ENCODE data around the gene BORA. TPM values are rescaled to one million over a fixed set of nuclear protein-coding genes. Genes with fewer than 3 reads are reported as not detected.
A peak's percentile ranks its signal among the peaks of the same experiment; 100 is the strongest.
"Not testable (repeated sequence)": the region's sequence is repeated elsewhere in the genome, so short reads cannot be mapped to it uniquely, and the experiment has no call there.

The BORA gene
- total RNA-seq, 4 donors from 2014 or later: 0.78 to 3.3 (median 1.9) TPM

DNA sequence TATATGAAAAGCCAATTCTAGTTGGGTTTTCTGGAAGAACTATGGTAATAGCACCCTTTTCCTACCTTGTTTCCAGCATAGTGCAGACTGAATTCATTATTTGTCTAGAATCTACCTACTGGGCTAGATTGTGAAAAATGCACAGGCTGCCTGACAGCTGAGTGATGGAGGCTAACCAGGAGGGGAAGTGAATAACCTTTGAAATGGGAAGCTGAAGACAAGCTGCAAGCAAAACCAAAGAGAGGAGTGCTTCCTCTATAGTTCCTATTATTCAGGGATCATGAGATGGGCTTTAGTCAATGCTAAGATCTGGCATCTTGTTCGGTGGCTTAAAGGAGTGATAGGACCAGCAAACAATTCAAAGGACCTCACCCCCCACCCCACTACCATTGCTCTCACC is 27.2 kb upstream of the BORA start:
- no peaks in the 10 kb centered on the region for H3K9me3 ChIP-seq
- H3K27ac ChIP-seq: no peak overlapping the region
- H3K4me3 ChIP-seq: no peak overlapping the region
- TF ChIP-seq EP300 (IDR thresholded peaks at IDR 0.05) (no peak), POLR2A (IDR thresholded peaks at IDR 0.05) (no peak)
- TF ChIP-seq, protein P1, sequence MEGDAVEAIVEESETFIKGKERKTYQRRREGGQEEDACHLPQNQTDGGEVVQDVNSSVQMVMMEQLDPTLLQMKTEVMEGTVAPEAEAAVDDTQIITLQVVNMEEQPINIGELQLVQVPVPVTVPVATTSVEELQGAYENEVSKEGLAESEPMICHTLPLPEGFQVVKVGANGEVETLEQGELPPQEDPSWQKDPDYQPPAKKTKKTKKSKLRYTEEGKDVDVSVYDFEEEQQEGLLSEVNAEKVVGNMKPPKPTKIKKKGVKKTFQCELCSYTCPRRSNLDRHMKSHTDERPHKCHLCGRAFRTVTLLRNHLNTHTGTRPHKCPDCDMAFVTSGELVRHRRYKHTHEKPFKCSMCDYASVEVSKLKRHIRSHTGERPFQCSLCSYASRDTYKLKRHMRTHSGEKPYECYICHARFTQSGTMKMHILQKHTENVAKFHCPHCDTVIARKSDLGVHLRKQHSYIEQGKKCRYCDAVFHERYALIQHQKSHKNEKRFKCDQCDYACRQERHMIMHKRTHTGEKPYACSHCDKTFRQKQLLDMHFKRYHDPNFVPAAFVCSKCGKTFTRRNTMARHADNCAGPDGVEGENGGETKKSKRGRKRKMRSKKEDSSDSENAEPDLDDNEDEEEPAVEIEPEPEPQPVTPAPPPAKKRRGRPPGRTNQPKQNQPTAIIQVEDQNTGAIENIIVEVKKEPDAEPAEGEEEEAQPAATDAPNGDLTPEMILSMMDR (IDR thresholded peaks at IDR 0.05): no peak
- H3K4me1 ChIP-seq: no peaks in the 10 kb centered on the region
- no peaks in the 10 kb centered on the region for H3K27me3 ChIP-seq
- no peak for DNase-seq (ENCODE audit: low spot score in 2 of 2)
- H3K36me3 ChIP-seq: peaks cover 0 to 1% (median 0%) of the 10 kb centered on the region in 3 donors
- WGBS, 2 donors: 79 to 100% methylated on average over 1 of the region's 1 CpG

DNA sequence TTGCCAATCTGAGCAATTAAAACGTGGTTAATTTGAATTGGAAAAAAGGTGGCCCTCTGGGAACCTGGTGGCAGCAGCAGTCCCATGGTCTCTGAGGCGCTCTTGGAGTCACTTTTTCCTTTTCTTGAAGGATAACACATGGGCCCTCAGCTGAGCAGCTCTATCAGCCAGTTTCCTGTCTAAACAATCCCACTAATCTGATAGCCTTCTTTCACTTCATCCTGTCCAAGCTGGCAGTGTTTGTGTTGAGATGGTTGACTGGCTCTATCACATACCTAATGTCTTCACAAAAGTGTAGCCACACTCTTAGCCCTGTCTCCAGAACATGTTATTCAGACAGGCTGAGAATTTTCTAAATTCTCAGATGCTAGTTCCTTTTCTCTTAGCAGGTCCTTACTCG is 10.9 kb upstream of the BORA start:
- Histone ChIP-seq H3K4me1 (no peaks in the 10 kb centered on the region), H3K36me3 (peaks cover 0 to 75% (median 3%) of the 10 kb centered on the region in 3 donors), H3K9me3 (peaks cover 0 to 19% (median 0%) of the 10 kb centered on the region in 4 donors), H3K4me3 (no peak overlapping the region), H3K27ac (no peak overlapping the region), H3K27me3 (no peaks in the 10 kb centered on the region)
- TF ChIP-seq EP300 (IDR thresholded peaks at IDR 0.05) (no peak), POLR2A (IDR thresholded peaks at IDR 0.05) (no peak)
- TF ChIP-seq, protein P1 (IDR thresholded peaks at IDR 0.05): no peak
- WGBS, 2 donors: 63 to 65% methylated on average over 3 of the region's 3 CpGs
- no peak for DNase-seq (ENCODE audit: low spot score in 2 of 2)

DNA sequence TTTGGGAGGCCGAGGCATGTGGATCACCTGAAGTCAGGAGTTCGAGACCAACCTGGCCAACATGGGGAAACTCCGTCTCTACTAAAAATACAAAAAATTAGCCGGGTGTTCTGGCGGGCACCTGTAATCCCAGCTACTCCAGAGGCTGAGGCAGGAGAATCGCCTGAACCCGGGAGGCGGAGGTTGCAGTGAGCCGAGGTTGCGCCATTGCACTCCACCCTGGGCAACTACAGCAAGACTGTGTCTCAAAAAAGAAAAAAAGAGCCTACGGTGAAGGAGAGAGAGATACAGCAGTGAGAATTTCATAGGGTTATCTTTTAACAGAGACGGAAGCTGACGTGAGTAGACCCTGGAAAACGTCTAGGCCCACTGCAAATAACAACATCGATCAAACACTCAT is 1.5 kb upstream of the BORA start:
- peaks cover 0 to 28% (median 8%) of the 10 kb centered on the region in 4 donors for H3K4me1 ChIP-seq
- not testable (repeated sequence) for H3K27me3 ChIP-seq
- 89 to 90% methylated on average over 15 of the region's 15 CpGs for WGBS, 2 donors

DNA sequence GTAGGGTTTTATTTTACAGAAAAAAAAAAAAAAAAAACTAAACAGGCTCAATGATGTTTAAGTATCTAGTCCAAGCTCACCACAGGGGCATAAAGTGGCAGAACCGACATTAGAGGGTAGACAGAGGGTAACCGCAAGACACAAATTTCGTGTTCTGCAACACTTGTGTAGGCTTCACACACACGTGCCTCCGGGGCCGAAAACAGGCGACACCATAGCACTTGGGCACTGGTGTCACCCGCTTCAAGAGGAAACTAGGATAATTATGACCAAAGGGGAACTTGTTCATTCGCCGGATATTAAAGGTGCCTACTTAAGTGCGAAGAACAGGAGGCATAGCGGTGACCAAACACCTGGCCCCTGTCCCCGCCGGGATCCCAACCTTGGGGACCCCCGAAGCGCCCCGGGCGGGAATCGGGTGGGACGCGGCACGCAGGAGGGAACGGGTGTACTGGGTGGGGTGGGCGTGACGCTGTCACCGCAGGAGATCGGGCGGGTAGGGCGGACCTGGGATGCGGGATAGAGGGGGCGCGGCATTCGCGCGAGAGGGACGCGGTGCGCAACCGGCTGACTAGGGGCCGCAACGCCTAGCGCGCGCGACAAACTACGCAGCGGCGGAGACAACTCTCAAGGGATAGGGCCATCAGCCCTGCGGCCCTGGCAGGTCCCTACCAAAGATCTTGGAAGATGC is 852 bp upstream of the BORA start:
- peaks cover 0 to 28% (median 8%) of the 10 kb centered on the region in 4 donors for H3K4me1 ChIP-seq
- H3K27ac ChIP-seq: peak overlapping the region in 3 of 4 donors; percentile 45 to 77 (median 70)
- peak overlapping the region; percentile 62 to 88 (median 82) for H3K4me3 ChIP-seq
- WGBS, 2 donors: 2 to 3% methylated on average over 39 to 49 of the region's 49 CpGs
- no peaks in the 10 kb centered on the region for H3K9me3 ChIP-seq
- no peak for TF ChIP-seq EP300 (IDR thresholded peaks at IDR 0.05)
- TF ChIP-seq, protein P1 (IDR thresholded peaks at IDR 0.05): no peak
- TF ChIP-seq POLR2A (IDR thresholded peaks at IDR 0.05): no peak
- peaks cover 0 to under 1% (median 0%) of the 10 kb centered on the region in 3 donors for H3K36me3 ChIP-seq
- no peaks in the 10 kb centered on the region for H3K27me3 ChIP-seq
- no peak for DNase-seq (ENCODE audit: low spot score in 2 of 2)

More for the DNA sequence above, 1.5 kb upstream of the BORA start:
- not testable (repeated sequence) for H3K36me3 ChIP-seq; DNase-seq (ENCODE audit: low spot score in 2 of 2); H3K9me3 ChIP-seq; H3K27ac ChIP-seq
- H3K4me3 ChIP-seq: peak overlapping the region in 1 of 4 donors; percentile 88

DNA sequence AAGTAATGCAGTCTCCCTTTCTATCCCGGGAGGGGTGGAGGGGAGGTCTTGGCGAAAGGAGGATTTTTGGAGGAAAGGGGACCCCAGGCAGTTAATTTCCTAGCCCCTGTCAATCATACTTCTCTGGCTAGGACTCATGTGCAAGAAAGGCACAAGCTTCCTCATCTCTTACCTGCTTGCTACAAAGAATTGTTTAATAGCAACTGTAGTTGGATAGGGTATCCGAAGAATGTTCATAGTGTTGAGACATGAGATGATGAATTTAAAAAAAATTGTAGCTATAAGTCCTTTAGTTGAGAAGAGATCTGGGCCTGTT is 525 bp downstream of the BORA start:
- 7 to 11% methylated on average over 3 of the region's 3 CpGs for WGBS, 2 donors
- H3K4me3 ChIP-seq: peak overlapping the region; percentile 62 to 88 (median 82)
- H3K27ac ChIP-seq: peak overlapping the region in 3 of 4 donors; percentile 29 to 77 (median 49)
- H3K9me3 ChIP-seq: no peaks in the 10 kb centered on the region
- H3K36me3 ChIP-seq: peaks cover 0 to 9% (median 0%) of the 10 kb centered on the region in 3 donors
- no peaks in the 10 kb centered on the region for H3K27me3 ChIP-seq
- DNase-seq (ENCODE audit: low spot score in 2 of 2): no peak
- TF ChIP-seq POLR2A (IDR thresholded peaks at IDR 0.05) (no peak), EP300 (IDR thresholded peaks at IDR 0.05) (no peak)
- TF ChIP-seq, protein P1 (IDR thresholded peaks at IDR 0.05): no peak
- H3K4me1 ChIP-seq: peaks cover 0 to 28% (median 8%) of the 10 kb centered on the region in 4 donors

All from tibial nerve (tissue), 4 donors.